GM19240 (cell line): ENCODE data around the gene TWF1.
"Not testable (repeated sequence)": the region's sequence is repeated elsewhere in the genome, so short reads cannot be mapped to it uniquely, and the experiment has no call there.

ENCODE experiments used
- DNase-seq: peaks from one replicate; pipeline ENCODE4 v3.0.0; 2011; ENCODE audit warnings: low spot score; ENCODE audit not compliant: insufficient read length

TWF1 gene

DNA sequence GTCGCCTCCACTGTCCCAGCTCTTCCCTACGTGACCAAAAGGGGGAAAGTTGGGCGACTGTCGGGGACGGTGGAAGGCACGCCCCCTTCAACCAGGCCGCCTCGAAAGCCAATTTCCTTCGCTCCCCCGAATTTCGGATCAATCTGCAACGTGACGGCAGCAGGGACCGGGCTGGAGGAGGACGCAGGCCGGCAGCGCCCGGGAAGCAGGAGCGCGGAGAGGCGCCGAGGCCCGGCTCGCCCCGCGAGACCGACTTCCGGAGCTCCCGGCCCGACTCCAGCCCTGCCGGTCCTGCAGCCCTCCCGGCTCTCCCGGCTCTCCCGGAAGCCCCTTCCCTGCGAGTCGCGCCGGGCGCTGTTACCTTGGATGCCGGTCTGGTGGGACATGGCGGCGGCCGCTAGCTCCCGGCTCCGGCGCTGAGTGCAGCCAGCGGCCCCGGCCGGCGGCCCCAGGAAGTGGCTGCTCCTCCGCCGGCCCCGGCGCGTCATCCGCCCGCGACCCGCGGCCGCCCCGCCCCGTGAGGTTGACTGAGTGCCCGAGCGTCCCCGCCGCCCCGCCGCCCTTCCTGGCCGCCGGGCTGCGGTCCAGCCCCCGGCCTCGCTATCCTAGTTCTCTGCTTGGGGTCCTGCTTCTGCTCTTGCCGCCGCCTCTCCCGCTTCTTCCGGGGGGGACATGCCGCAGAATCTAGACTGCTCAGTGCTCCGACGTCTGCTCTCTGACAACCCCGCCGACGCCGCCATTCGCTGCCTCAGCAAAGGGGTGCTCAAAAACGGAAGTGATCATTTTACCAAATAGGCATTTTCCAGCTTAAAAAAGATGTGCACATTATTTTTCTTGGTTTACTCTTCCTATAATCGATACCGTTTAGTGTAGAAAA is at the start of gene TWF1:
TSS of gene TWF1 (minus strand) at position 458 of the 877 bp plus-strand sequence. CDS start at position 386, 72 bp downstream.
- peak; percentile 62 for DNase-seq

DNA sequence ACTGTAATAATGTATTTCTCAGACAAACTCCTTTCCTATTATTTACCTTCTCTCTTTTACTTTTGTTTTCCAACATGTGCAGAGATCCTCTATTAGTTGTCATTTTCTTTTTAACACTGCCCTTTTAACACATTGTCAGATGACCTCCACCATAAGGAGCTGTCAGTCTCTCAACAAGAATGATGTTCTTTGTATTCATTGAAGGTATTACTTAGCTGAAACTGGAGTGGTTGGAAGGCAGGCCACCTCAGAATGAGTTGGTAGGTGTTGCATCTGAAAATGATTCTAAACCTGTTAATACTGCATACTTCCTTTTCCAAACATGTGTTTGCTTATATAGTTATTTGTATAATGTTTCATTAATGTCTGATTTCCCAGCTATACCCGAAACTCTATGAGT is 46.6 kb upstream of the TWF1 start:
- DNase-seq, result no peak

DNA sequence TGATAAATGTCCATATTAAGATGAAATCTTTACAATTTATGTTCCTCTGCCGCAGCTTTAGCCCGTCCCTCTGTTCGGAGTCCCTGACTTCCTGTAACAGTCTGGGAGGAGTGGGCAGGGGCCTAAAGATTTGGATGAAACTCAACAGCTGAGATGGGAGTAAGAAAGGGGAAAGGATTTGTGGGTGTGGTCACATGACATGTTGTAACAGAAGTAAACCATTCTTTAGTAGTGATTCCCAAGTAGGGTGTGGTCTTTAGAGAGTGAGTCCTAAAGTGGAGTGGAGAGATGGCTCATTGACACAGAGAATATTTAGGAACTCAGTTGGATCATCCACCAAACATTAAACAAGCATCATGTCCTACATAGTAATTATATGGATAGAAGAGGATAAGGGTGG is 42.7 kb upstream of the TWF1 start:
- no peak for DNase-seq

DNA sequence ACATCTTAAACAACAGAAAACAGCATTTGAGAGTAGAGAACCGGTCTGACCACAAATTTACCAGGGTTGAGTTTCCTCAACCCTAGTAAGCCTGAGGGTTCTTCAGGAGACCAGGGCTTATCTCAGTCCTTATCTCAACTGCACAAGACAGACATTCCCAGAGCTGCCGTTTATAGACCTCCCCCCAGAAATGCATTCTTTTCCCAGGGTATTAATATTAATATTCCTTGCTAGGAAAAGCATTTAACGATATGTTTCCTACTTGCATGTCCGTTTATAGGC is 42.0 kb upstream of the TWF1 start:
- DNase-seq, result no peak

DNA sequence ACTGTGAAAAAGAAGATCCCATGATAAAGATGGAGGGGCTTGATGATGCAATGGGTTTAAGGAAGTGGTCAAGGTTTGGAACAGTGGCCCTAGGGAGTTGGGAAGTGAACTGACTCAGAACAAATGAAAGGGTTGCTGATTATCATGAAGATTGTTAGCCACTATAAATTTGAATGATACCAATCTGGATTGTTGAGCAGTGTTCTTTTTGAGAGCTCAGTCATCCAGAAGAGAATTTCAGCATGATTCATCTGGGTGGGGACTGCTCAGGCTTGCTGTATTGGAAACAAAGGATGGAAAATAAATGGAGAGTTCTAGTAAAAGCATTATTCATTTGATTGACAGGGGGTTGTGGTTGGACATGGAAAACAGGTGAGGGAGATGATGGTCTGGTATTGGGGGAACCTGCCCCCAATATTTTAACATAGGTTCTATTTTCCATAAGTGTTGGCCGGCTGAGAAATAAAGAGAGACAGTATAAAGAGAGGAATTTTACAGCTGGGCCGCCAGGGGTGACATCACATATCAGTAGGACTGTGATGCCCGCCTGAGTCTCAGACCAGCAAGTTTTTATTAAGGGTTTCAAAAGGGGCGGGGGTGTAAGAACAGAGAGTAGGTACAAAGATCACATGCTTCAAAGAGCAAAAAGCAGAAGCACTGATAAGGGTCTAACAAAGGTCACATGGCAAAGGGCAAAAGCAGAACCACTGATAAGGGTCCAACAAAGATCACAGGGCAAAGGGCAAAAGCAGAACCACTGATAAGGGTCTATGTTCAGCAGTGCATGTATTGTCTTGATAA is 41.5 kb upstream of the TWF1 start:
- not testable (repeated sequence) for DNase-seq

DNA sequence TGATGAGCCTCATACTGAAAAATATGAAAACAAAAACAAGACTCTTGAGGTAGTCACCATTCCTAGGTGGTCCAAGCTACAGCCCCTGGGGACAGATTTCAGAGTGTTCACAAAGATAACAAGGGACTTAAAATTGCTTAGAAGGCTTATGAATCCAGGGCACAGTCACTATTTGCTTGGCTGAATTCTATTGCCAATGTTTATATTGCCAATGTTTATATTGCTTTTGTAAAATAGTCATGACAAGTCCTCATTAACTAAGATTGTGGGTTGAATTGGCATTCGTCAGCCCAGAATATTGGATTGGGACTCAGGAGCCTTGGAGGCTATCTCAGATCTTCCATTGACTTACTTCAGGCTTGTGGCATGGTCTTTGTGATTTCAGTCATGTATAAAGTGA is 36.1 kb upstream of the TWF1 start:
- DNase-seq, result no peak

DNA sequence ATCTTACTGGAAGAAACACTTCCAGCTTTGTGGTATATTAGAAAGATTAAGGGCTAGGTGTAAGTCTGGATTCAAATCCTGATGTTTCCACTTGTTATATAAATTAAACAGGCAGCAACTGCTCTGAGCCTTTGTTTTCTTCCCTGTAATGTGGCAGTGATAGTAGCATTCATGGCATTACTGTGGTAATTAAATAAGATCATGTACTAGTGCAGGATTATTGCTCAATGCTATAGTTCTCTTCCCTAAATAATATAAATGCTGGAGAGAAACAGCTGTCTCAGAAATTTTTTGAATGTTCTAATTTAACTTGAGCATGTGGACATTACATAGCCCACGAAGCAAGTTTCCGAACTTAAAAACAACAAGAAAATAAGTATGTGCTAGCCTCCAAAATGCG is 35.1 kb upstream of the TWF1 start:
- no peak for DNase-seq

DNA sequence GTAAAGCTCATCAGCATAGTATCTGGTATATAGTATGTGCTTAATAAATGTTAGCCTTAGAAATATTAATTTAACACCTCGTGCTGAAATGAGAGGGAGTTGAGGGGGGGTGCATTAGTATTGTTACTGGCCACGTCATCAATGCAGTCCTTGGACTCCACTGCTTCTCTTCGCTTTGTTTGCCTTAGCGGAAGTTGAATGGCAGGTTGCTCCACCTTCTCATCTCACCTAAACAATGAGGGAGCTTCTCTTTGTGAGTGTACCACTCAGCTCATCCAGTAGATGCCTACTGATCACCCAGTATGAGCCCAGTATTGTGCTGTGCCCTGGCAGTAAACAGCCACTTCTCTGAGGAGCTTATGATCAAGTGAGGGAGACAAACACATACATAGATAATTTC is 34.2 kb upstream of the TWF1 start:
- no peak for DNase-seq

DNA sequence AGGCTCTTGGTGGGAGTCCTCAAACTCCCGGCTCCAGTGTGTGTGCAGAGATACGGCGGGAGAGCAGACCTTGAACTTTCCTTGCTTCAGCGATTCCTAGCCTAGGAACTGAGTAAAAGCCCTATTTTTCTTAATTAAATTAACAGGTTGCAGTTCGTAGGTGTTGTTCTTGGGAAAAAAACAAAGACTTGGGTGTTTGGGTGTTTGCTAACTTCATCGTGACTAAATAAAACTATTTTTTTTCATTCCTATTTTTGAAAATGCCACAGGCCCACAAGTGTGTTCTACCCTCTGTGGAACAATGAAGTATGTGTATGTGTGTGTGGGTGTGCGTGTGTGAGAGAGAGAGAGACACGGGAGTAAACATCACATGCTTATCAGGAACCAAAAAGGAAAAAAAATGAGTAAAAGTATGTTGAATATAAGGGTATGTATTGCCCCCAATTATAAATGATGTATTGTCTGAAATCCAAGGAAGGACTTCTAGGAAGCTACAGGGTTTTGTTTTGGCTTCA is 30.4 kb upstream of the TWF1 start:
- no peak for DNase-seq

DNA sequence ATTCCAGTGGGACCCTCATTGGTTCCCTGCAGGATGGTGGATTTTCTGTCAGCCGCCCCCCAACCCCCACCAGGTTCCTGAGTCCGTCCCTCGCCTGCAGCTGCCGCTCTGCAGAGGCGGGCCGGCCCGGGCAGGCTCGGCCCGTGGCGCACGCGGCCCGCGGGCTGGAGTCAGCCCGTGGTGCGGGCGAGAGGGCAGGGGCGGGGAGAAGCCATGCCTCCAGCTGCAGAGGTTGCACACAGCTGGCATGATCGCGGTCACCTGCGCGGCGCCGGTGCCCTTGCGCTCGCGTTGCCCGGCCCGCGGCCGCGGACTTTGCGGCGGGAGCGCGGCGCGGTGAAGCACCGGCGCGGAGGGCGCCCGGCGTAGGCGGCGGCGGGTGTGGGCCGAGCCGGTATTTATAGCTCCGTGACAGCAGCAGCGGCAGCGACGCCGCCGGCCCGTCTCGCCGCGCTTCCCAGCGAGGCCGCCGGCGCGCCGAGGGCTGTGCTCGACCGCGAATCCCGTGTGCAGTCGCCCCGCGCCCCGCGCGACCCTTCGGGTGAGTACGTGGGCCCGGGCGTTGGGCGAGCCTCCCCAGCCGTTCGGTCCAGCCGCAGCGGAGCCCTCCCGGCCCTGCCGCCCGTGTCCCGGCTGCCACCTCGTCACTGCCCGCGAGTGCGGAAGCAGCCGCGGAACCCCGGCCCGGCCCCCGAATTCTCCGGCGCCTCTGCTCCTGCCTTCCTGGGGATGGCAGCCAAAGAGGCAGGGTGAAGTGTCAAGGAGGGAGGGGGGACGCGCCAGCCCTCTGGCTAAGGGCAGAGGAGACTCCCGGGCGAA is 29.7 kb upstream of the TWF1 start, which contains the start of gene TMEM117:
TSS of gene TMEM117 (plus strand) at position 426 of the 819 bp plus-strand sequence.
- peak; percentile 22 for DNase-seq

DNA sequence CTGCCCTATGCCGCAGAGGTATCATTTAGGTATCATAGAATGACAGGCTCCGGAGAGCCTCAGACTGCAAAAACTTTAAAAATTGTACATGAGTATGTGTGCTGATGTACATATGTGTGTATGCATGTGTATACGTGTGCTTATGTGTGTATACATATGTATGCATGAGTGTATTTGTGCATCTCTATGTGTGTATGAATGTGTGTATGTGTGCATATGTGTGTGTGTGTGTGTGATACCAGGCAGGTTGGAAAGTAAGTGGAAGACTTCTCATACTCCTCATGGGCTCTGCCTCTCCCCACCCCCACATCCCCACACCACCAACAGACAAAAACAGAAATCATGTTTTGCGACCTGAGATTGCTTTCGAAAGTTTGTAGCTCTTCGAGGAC is 29.1 kb upstream of the TWF1 start:
- DNase-seq, result no peak

DNA sequence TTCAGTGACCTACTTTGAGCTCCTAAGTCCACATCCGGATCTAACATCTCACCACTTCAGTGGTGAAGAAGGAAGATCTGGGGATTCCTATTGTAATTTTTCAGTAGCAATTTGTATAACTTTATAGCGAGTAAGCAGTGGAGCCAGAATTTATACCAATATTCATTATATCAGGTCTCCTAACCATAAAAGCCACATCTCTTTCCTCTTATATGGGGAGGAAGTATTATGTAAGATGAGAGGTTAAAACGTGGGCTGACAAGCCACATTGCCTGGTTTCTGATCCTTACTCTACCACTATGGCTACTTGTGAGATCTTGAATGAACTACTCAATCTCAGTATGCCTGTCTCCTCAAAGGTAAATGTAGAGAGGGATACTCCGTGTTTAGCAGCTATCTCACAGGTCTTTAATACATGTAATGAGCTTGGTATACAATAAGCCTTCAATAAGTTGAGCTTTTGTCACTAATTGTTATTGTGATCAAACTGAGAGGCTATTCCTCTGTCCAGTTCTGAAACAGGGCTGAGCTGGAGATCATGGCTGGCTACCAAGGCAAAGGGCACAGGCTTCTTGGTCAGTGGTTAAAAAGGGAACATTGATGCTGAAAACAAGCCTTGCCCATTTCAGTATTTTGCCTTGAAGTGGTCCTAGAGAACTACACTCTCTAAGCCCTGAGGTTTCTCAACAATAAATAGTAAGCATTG is 26.5 kb upstream of the TWF1 start:
- no peak for DNase-seq

DNA sequence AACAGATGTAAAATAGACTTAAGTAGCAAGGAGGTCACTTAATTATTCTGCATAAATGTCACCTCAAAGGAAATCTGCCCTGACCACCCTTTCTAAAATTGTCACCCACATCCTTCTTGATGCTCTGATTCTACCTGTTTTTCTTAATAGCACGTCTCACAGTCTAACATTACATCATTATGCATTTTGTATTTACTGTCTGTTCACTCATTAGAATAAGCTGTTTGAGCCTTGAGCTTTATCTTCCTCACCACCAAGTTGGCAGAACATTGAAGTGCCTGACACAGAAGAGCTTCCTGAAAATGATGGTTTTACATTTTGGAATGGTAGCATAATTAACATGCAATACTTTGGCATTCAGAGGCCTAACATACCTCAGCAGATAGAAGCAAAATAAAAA is 21.0 kb upstream of the TWF1 start:
- DNase-seq, result no peak

DNA sequence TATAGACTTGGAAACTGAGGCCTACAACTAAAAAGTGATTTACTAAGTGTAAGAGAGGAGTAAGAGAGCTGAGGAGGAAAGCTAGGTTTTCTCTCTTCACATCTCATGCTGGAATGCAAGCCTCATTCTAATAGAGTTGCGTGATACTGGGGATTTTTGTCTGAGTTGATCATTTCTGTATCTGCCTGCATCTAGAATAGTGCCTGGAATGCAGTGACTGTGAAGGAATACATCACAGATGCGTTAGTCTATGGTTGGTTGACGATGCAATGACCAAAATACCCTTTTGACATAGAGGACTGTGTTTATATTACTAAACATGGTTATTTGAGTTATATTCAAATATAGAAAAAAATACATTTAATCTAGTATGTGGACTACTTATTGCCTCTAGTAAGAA is 20.6 kb upstream of the TWF1 start:
- DNase-seq, result no peak

DNA sequence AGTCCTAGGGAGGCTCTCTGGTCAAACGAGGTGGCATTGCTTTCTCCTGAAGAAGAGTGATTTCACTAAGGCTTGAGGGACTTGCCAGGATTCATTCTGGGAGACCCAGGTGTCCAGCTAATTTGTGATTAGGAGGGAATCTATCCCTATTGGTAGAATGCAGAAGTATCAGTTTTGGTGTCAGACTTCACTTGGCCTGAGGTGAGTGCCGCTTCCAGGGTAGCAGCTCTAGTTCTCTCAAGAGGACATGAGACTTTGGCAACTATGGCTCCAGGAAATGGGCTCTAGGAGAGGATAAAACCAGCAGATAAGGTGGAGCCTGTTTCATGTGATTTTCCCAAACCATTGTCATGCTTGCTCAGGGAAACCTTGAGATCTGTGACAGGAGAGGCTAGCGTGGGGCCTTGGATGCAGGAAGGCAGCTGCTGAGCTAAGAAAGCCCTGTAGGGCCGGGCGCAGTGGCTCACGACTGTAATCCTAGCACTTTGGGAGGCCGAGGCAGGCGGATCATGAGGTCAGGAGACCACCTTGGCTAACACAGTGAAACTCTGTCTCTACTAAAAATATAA is 18.2 kb upstream of the TWF1 start:
- DNase-seq, result no peak

DNA sequence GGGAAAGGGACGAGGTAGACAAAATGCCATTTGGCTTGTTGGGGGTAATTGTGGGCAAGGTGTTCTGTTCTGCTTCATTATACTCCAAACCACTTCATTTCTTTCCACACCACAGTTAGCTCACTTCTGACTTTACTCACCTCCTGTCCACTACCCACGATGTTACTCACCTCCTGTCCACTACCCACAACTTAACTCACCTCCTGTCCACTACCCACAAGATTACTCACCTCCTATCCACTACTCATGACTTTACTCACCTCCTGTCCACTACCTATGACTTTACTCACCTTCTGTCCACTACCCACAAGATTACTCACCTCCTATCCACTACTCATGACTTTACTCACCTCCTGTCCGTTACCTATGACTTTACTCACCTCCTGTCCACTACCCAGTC is 10.1 kb upstream of the TWF1 start:
- DNase-seq, result no peak

DNA sequence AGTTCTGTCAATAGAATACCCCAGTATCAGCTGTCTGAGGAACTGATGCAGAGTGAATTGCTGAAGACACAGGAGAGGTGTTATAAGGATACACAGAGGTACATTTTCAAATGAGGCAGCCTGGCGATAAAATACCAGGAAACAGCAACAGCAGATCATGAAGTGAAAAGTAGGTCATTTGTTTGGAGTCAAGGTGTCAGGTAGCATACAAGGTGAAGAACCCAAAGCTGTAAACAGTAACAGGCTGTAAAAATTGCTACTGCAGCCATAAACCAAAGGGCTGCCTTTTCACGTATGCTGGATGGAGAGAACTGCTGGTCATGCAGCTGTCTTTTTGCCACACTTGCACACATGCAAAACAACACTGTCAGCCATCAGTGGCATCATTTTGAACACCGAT is 9.3 kb upstream of the TWF1 start:
- no peak for DNase-seq

DNA sequence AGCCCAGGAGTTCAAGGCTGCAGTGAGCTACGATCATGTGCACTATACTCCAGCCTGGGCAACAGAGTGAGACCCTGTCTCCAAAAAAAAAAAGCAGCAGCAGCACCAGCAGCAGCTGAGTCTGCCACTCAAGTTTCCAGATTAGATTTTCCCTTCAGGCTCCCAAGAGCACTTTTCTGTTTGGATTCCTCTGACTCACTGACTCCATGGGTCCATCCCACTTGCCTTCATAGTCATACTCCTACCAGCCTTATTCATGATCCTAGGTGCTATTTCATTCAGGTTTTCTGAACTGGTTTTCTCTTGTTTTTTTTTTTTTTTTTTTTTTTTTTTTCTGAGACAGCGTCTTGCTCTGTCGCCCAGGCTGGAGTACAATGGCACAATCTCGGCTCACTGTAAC is 6.8 kb upstream of the TWF1 start:
- no peak for DNase-seq

DNA sequence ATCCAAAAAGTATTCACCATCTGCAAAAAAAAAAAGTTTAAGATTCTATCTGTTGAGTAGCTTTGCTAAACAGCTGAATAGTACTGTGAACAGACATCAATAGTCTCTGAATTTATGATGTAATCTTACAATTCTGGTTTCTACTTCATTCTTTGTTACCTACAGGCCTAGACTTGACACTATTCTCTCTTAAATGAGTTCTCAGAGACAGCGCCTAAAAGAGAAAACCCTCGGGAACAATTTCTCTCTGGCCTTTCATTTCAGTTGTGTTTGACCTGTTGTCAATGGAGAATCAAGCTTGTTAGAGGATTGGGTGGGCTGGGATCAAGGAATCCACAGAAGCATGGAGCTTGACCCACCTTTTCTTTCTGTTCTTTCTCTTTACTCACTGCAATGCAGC is 5.9 kb upstream of the TWF1 start:
- no peak for DNase-seq

DNA sequence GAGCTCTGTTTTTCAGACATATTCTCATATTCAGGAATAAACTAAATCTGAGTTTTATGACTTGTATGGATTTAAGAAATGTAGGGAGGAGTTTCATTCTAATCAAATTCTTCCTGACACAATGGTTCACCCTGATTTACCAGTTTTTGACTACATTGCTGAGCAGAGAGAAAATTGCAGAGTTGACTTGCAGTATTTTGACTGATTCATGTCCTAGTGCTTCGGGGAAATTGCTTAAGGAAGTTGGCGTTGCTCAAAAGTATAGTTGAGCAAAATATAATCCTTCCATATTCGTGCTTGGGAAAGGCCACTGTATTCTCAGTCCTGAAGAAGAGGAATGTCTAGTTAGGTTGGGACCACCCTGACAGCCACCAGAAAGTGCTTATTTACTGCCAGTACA is 1.3 kb upstream of the TWF1 start:
- no peak for DNase-seq

DNA sequence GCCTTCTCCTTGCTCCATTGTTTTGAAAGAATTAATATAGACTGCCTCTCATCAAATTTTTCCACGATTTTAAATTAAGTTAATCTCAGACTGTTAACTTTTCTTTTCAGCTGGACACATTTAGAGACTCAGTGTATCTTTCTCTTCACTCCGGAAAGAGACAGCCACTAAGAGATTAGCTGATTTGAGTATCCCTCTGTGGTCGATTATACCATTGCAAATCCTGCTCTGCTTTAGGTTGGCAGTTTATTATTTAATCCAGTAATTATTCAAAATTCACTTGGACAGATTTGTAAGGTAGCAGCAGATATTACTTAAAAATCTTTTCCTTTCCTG is 588 bp upstream of the TWF1 start:
- DNase-seq, result no peak
